ENCODE measurements around the gene MIB2.
"Not testable (repeated sequence)": the region's sequence is repeated elsewhere in the genome, so short reads cannot be mapped to it uniquely, and the experiment has no call there.

The MIB2 gene

DNA sequence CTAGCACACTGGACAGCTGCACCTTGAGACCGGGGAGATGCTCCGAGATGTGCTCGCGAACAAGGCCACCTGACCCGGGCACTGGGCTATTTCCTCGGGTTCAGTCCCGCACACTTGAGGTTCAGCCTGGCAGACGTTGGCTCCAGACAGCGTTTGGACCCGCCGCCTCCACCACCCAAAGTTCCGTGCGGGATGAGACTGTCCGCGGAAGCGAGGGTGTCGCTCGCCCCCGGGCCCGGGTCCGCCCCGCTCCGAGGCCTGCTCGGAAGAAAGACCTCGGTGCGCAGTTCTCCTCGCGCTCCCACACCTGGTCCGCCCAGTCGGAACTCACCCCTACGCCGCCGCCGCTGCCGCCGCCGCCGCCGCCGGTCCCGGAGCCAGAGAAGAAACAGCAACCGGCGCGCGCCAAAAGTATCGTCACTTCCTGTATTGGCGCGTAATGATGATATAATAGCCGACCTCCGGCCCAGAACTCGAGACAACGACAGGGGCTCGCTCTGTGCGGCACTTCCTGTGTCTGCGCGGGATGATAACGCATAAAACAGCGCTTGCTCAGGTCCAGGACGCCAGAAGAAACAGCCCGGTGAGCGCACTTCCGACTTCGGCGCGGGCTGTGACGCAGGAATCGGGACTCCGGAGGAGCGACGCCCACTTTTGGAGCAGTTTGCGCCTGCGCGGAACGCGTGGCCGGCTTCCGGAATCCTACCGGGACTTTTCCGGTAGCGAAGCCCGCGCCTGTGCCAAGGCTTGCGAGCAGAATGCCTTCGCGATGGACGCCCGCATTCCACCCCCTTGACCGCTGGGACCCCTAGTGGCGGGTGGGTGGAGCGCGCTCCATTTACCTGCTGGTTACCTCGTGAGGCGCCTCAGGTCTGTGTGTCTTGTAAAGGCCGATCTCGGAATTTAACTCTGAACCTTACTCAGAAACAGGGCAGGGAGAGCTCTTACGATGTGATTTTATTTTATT lies 43.6 kb downstream of the MIB2 start, which contains the start of gene CDK11B:
Gene CDK11B (minus strand): TSS at position 422 of the 967 bp plus-strand sequence. CDS start 1,519 bp downstream, outside the sequence.
- peak; percentile 94 for DNase-seq

DNA sequence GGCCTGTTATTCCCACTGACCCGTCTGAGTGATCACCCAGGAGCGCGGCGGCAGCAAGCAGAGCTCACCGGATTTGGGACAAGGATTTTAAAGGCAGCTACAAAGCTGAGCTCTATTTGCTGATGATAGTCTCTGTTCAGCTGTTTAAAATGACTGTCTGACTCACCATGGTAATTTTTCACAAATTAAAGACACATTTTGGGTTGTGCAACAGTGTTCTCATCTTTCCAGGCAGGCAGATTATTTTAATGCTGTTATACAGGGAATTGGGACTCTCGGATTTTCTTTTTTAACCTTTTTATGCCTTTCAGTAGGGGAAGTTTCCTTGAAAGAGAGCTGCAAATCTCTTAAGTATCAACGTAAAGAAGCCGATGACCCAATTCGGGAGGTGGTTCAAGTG lies 47.1 kb downstream of the MIB2 start:
- not testable (repeated sequence) for DNase-seq

GRCh38 chr1:1662830-1663560 lies 47.7 kb downstream of the MIB2 start:
- DNase-seq: not testable (repeated sequence)

DNA sequence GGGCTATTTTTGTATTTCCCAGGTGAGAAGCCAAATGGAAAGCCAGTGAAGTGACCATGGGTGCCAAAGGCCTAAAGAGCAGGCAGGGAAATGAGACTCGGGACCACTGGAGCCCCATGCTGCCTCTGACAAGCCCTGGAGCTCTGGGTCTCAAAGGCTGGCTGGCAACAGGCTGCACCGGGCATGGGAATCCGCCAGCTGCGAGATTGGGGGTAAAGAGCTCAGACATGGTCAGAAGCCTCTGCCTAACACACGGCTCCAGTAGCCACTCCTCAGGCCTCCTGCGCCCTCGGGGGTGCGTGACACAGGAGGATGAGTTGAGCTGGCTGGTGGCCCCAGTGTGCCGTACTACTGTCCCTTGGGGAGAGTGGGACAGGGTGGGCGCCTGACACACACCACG lies 49.0 kb downstream of the MIB2 start:
- DNase-seq: not testable (repeated sequence)

- DNase-seq: no peak
These were observed 49.9 kb downstream of the MIB2 start for GRCh38 chr1:1664941-1665814.

- no peak for DNase-seq
These were observed 50.5 kb downstream of the MIB2 start for GRCh38 chr1:1665815-1666251.

DNA sequence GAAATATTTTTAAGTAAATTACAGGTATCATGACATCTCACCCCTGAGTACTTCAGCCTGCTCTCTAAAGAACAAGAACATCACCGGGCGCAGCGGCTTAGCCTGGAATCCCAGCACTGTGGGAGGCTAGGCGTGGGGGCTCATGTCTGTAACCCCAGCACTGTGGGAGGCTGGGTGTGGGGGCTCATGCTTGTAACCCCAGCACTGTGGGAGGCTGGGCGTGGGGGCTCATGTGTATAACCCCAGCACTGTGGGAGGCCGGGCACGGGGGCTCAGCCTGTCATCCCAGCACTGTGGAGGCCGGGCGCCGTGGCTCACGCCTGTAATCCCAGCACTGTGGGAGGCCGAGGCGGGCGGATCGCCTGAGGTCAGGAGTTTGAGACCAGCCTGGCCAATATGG lies 51.2 kb downstream of the MIB2 start:
- DNase-seq: no peak

GRCh38 chr1:1669468-1670440 lies 54.5 kb downstream of the MIB2 start:
- DNase-seq: no peak

DNA sequence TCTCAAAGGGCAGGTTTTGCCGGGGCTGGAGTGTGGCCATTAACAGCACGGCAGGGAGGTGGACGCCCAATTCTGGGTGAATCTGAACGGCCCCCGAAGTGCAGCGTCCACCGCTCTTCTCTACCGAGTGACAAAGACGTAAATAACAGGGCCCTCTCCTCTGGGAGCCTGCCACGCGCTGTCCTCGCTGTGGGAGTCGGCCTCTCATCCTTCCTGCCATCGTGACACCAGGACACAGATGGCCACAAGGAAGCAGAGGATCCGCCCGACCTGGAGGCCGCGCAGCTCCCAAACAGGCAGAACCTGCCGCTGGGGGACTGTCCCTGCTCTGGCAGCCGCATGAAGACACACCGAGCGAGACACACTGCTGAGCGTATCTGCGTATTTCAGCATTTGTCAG lies 55.6 kb downstream of the MIB2 start:
- DNase-seq: no peak

- no peak for DNase-seq
These were observed 56.2 kb downstream of the MIB2 start for GRCh38 chr1:1671365-1672119.

- DNase-seq: no peak
These were observed 57.1 kb downstream of the MIB2 start for GRCh38 chr1:1672181-1672965.

GRCh38 chr1:1674806-1675205 lies 59.5 kb downstream of the MIB2 start:
- DNase-seq: not testable (repeated sequence)

DNA sequence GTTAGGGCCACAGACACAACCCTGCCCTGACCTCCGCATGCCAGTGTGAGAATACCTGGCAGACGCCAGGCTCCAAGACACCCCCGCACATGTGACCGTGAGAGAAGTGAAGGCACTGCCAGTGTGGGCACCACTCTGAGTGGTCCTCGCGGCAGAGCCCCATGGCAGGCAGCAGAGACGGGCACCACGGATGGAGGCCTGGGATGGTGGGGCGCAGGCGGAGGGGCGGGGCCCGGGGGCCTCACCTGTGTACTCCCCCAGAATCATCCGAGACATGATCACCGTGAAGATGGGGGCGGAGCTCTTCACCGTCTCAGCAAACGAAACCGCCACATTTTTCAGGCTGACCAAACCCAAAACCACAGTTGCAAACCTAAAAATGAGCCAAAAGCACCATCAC lies 59.9 kb downstream of the MIB2 start:
- DNase-seq: not testable (repeated sequence)

DNA sequence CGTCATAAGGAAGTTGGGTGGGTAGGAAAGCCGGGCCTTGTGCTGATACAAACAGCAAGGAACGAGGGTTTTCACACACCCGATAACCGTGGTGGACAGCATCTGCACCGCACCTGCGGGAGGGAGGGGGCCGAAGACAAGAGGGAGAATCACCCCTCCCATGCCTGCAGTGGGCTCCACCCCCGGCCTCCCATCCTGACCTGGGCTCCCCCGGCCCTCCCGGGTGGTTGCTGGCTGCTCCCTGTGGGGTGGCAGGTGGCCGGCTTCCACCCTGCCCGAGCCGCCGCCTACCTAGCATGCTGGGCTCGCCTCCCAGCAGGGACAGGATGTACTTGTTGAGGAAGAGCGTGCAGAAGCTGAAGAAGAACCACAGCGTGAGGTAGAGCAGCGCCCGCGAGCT lies 60.8 kb downstream of the MIB2 start:
- DNase-seq: not testable (repeated sequence)

- peak; percentile 37 for DNase-seq
These were observed 62.6 kb downstream of the MIB2 start for GRCh38 chr1:1677718-1678580.

DNA sequence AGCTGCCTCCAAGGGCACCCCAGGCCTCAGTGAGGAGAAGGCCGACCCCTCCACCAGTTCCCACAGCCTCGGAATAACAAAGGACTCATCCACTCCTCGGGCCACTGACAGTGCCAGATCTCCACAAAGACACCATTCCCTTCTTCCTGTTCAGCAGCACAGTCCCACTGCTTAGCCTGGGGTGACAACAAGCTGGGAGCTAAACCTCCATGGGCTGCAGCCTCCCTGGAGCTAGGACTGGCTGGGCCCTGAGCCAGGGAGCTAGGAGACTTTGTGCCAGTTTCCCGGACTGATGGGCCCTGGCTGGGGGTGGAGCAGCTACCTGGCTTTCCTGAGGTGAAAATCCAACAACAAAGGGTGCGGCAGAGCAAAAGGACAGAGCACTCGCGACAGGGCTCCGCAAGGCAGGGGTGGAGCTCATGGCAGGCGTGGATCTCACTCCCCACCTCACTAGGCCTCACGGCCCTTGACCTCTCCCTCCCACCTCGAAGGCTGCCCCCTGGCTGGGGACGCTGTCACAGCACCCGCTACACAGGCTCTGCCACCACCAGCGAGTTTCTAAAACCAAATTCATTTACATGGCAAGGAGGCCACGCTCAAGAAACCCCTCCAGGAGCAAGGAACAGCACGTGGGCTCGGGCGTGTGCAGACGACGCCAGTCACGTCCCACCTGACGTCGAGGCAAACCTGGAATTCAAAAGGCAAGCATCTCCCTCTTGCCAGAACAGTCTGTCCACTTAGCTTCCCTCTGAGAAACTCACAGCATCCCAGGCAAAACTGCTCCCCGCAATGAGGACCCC lies 63.5 kb downstream of the MIB2 start:
- no peak for DNase-seq
